Fibroblast of lung (primary cell): ENCODE results near the gene TAS2R39. TPM values are rescaled to one million over a fixed set of nuclear protein-coding genes. Genes with fewer than 3 reads are reported as not detected.
A peak's percentile ranks its signal among the peaks of the same experiment; 100 is the strongest.
"Not testable (repeated sequence)": the region's sequence is repeated elsewhere in the genome, so short reads cannot be mapped to it uniquely, and the experiment has no call there.

ENCODE experiments used
- DNase-seq, 2 donors: peaks; one replicate each; pipeline versions ENCODE4 v3.0.0 to v3.0.0-alpha.2; 2010; ENCODE audit warnings: low read depth in 2 of 2
- H2AFZ ChIP-seq: 2 replicates; pipeline ENCODE4 v1.5.1; 2012; ENCODE audit warnings: low read length, control low read depth, inconsistent platforms
- H3K27ac ChIP-seq: 2 replicates; pipeline ENCODE4 v1.5.1; 2011; ENCODE audit warnings: low read length, control low read depth; ENCODE audit not compliant: insufficient read depth
- H3K27me3 ChIP-seq: 2 replicates; pipeline ENCODE4 v1.5.1; 2011; ENCODE audit warnings: mild to moderate bottlenecking, low read length; ENCODE audit not compliant: control insufficient read depth, insufficient read depth
- H3K36me3 ChIP-seq: 2 replicates; pipeline ENCODE4 v1.5.1; 2011; ENCODE audit warnings: low read length; ENCODE audit not compliant: control insufficient read depth, insufficient read depth
- H3K4me1 ChIP-seq: 2 replicates; pipeline ENCODE4 v1.5.1; 2011; ENCODE audit warnings: low read length; ENCODE audit not compliant: control insufficient read depth, insufficient read depth; ENCODE audit errors: extremely low read depth
- H3K4me2 ChIP-seq: 2 replicates; pipeline ENCODE4 v1.5.1; 2011; ENCODE audit warnings: low read length, control low read depth; ENCODE audit not compliant: insufficient read depth; ENCODE audit errors: extremely low read depth
- H3K4me3 ChIP-seq, 4 experiments: fragments of 200-600 bp in 1 of 4; sonication (generic) in 1 of 4; replicated peaks in 1 of 4; 2 replicates each; pipeline ENCODE4 v1.5.1; 2011 to 2016; ENCODE audit warnings: low read length in 4 of 4, low read depth in 3 of 4, mild to moderate bottlenecking in 3 of 4, control low read depth in 2 of 4, inconsistent platforms in 1 of 4, mixed read lengths in 1 of 4; ENCODE audit not compliant: insufficient read depth in 1 of 4; ENCODE audit errors: control extremely low read depth in 1 of 4
- H3K79me2 ChIP-seq: 2 replicates; pipeline ENCODE4 v1.5.1; 2012; ENCODE audit warnings: mild to moderate bottlenecking, low read length, inconsistent platforms; ENCODE audit not compliant: control insufficient read depth, insufficient read depth
- H3K9ac ChIP-seq: 2 replicates; pipeline ENCODE4 v1.5.1; 2011; ENCODE audit warnings: mild to moderate bottlenecking, low read length, control low read depth; ENCODE audit not compliant: insufficient read depth
- H3K9me3 ChIP-seq: 2 replicates; pipeline ENCODE4 v1.5.1; 2012; ENCODE audit warnings: low read depth, low read length; ENCODE audit not compliant: control insufficient read depth, insufficient read depth
- H4K20me1 ChIP-seq: 2 replicates; pipeline ENCODE4 v1.5.1; 2011; ENCODE audit warnings: low read length; ENCODE audit not compliant: control insufficient read depth, insufficient read depth; ENCODE audit errors: extremely low read depth
- EZH2 ChIP-seq: IDR thresholded peaks from 2 replicates; pipeline ENCODE4 v1.5.1; 2012; ENCODE audit warnings: low read length, control low read depth, mild to moderate bottlenecking; ENCODE audit errors: missing control alignments
- polyA plus RNA-seq, 2 donors: library from polyadenylated mRNA; depleted of rRNA in 1 of 2; stranded (reverse) in 1 of 2; unstranded in 1 of 2; fragments of >200 nt; gene quantifications; 2 replicates each; pipeline ENCODE4 v1.2.1, GENCODE V29; 2011 to 2012; ENCODE audit warnings: missing spikeins in 1 of 2
- total RNA-seq: library from RNA; depleted of rRNA; stranded (reverse); fragments of >200 nt; gene quantifications from 2 replicates; pipeline ENCODE4 v1.2.1, GENCODE V29; 2014
- TF ChIP-seq, protein P1 (sequence below), 2 donors: IDR thresholded peaks in 1 of 2; conservative IDR thresholded peaks in 1 of 2; 1 replicate in 1 of 2; 2 replicates in 1 of 2; pipeline ENCODE4 v1.5.1; 2011 to 2012; ENCODE audit warnings: low read length in 2 of 2, control low read depth in 1 of 2, inconsistent platforms in 1 of 2, low read depth in 1 of 2, mild to moderate bottlenecking in 1 of 2

Gene TAS2R39
- total and polyA plus RNA-seq, 2 donors (not counting 1 experiment from before 2014, with no cell fraction given), result not detected

DNA sequence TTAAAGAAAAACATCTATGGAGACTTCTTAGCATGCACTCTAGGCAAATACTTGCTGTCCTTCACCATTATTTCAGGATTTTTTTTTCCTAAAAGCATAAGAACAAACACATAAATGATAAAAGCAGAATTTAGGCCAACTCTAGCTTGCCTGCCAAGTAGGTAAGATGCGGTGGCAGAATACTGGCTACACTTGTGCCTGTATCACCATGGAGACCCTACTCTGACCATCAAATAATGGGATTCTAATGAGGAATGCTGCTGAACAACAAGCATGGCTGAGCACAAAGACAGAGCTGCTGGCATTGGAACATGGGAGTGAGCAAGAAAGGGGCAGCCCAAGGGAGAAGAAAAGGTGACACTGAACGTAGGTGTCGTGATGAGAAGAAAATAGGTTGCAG lies 20.2 kb downstream of the TAS2R39 start:
- Histone ChIP-seq H3K36me3 (no peaks in the 10 kb centered on the region), H3K79me2 (no peaks in the 10 kb centered on the region), H3K9ac (no peak overlapping the region), H3K9me3 (no peaks in the 10 kb centered on the region), H3K4me1 (no peaks in the 10 kb centered on the region), H2AFZ (no peak overlapping the region), H3K4me3 (no peak overlapping the region), H3K4me2 (no peak overlapping the region), H4K20me1 (no peaks in the 10 kb centered on the region), H3K27ac (no peak overlapping the region), H3K27me3 (no peaks in the 10 kb centered on the region)
- DNase-seq, result no peak
- TF ChIP-seq, protein P1, sequence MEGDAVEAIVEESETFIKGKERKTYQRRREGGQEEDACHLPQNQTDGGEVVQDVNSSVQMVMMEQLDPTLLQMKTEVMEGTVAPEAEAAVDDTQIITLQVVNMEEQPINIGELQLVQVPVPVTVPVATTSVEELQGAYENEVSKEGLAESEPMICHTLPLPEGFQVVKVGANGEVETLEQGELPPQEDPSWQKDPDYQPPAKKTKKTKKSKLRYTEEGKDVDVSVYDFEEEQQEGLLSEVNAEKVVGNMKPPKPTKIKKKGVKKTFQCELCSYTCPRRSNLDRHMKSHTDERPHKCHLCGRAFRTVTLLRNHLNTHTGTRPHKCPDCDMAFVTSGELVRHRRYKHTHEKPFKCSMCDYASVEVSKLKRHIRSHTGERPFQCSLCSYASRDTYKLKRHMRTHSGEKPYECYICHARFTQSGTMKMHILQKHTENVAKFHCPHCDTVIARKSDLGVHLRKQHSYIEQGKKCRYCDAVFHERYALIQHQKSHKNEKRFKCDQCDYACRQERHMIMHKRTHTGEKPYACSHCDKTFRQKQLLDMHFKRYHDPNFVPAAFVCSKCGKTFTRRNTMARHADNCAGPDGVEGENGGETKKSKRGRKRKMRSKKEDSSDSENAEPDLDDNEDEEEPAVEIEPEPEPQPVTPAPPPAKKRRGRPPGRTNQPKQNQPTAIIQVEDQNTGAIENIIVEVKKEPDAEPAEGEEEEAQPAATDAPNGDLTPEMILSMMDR (conservative IDR thresholded peaks at IDR 0.05 in 1 of 2, IDR thresholded peaks at IDR 0.05 in 1 of 2; ENCODE audit: low read depth in 1 of 2, low read length in 2 of 2), result no peak
- no peak for TF ChIP-seq EZH2

DNA sequence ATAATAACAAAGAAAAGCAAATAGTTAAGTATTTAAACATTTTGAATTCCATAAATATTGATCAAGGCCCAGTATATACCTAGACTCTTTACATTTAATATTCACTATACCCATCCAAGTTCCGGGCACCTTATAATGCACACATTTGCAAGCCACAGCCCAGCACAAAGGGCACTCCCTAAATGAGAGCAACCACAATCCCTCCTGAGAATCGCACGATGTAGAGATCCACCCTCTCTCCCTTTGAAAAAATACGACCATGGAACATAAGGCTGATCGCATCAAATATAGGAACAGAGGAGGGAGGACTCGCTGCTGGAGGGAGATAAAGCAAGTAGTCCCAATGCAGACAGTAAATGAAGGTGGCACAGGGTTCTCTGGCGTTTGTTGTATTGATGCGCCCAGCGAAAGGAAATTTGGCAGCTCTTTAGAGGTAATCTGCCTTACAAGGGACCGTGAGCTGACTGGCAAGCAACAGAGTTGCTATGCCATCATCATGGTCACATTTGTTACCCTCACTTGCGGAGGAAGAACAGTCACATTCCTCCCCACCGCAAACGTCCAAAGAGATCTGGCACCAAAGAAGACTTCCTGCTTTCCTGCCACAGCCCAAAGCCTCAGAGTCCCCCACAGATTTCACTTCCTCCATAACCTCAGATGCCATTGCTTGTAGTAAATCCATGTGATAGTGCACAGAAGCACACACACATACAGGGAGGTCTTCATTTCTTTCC lies 22.5 kb downstream of the TAS2R39 start:
- no peaks in the 10 kb centered on the region for H4K20me1 ChIP-seq
- no peaks in the 10 kb centered on the region for H3K27me3 ChIP-seq
- no peak overlapping the region for H3K9ac ChIP-seq
- no peak overlapping the region for H3K4me3 ChIP-seq
- no peak overlapping the region for H3K27ac ChIP-seq
- no peak overlapping the region for H2AFZ ChIP-seq
- no peaks in the 10 kb centered on the region for H3K79me2 ChIP-seq
- H3K36me3 ChIP-seq, result no peaks in the 10 kb centered on the region
- H3K4me1 ChIP-seq, result no peaks in the 10 kb centered on the region
- H3K9me3 ChIP-seq, result no peaks in the 10 kb centered on the region
- no peak for TF ChIP-seq EZH2
- TF ChIP-seq, protein P1 (conservative IDR thresholded peaks at IDR 0.05 in 1 of 2, IDR thresholded peaks at IDR 0.05 in 1 of 2; ENCODE audit: low read depth in 1 of 2, low read length in 2 of 2), result no peak
- H3K4me2 ChIP-seq, result no peak overlapping the region
- DNase-seq, result peak in 1 of 2 donors; percentile 9

DNA sequence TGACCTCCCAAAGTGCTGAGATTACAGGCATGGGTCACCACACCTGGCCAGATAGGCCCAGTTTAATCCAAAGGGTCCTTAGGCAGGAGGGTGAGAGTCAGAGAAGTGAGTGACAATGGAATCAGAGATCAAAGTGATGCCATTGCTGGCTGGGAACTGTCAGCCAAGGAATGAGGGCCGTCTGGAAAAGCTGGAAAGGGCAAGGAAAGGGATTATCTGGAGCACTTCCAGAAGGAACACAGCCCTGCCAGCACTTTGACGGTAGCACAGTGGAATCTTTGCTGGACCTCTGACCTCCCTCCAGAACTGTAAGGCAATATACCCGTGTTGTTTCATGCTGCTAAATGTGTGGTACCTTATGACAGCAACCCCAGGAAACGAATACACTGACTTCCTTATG lies 27.3 kb downstream of the TAS2R39 start:
- no peak overlapping the region for H2AFZ ChIP-seq
- H3K9ac ChIP-seq, result no peak overlapping the region
- no peaks in the 10 kb centered on the region for H3K27me3 ChIP-seq
- H3K9me3 ChIP-seq, result no peaks in the 10 kb centered on the region
- no peaks in the 10 kb centered on the region for H3K79me2 ChIP-seq
- no peaks in the 10 kb centered on the region for H3K4me1 ChIP-seq
- no peaks in the 10 kb centered on the region for H4K20me1 ChIP-seq
- no peak overlapping the region for H3K27ac ChIP-seq
- H3K4me3 ChIP-seq, result no peak overlapping the region
- no peak overlapping the region for H3K4me2 ChIP-seq
- no peak for TF ChIP-seq EZH2
- TF ChIP-seq, protein P1 (conservative IDR thresholded peaks at IDR 0.05 in 1 of 2, IDR thresholded peaks at IDR 0.05 in 1 of 2; ENCODE audit: low read depth in 1 of 2, low read length in 2 of 2), result no peak
- no peak for DNase-seq
- no peaks in the 10 kb centered on the region for H3K36me3 ChIP-seq

DNA sequence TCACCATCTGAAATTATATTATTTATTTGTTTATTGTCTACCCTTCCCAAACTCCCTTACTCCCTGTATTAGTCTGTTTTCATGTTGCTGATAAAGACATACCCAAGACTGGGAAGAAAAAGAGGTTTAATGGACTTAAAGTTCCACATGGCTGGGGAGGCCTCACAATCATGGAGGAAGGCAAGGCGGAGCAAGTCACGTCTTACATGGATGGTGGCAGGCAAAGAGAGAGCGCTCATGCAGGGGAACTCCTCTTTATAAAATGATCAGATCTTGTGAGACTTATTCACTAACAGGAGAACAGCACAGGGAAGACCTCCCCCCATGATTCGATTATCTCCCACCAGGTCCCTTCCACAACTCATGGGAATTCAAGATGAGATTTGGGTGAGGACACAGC lies 30.3 kb downstream of the TAS2R39 start:
- not testable (repeated sequence) for H3K36me3 ChIP-seq, H3K4me3 ChIP-seq, H4K20me1 ChIP-seq, H3K9ac ChIP-seq, H3K79me2 ChIP-seq, DNase-seq, H2AFZ ChIP-seq, H3K9me3 ChIP-seq, H3K27ac ChIP-seq, H3K4me2 ChIP-seq, H3K4me1 ChIP-seq, H3K27me3 ChIP-seq
